ENCODE results near the gene SPARC.

Gene SPARC

DNA sequence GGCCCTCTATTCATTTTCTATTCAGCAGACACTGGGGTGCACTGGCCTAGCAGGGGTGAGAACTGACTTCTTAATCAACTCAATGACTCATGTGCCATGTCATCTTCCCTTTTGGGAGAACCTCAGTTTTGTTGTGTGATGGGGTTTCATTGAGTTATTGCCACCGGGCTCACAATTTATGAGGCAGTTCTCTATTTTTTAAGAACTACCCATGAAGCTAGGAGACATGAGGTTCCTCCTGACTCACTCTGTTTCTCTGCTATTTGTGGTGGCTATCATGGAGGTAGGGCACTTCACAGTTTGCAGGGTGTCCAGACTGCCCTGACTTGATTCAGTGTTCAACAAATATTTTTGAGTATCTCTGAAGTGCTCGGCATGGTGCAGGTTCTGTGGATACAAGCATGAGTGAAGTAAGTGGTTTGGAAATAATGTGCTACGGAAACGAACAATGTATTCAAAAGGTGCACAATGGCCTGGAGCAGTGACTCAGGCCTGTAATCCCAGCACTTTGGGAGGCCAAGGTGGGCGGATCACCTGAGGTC lies 39.3 kb downstream of the SPARC start:
- H3K27me3 ChIP-seq (ENCODE audit: control insufficient read depth in 2 of 2, insufficient read depth in 2 of 2, low read length in 2 of 2) = no peaks in the 10 kb centered on the region
- H3K4me1 ChIP-seq (ENCODE audit: control insufficient read depth in 2 of 2, insufficient read depth in 2 of 2, low read length in 2 of 2) = no peaks in the 10 kb centered on the region
- no peak overlapping the region for H3K9ac ChIP-seq (ENCODE audit: low read depth in 1 of 2, low read length in 2 of 2)
- H3K4me3 ChIP-seq (ENCODE audit: low read length in 2 of 2) = no peak overlapping the region
- no peaks in the 10 kb centered on the region for H3K36me3 ChIP-seq (ENCODE audit: control insufficient read depth in 2 of 2, insufficient read depth in 2 of 2, low read length in 2 of 2)
- H3K27ac ChIP-seq (ENCODE audit: low read depth in 2 of 2, low read length in 2 of 2) = no peak overlapping the region
- no peaks in the 10 kb centered on the region for H3K9me3 ChIP-seq (ENCODE audit: control insufficient read depth in 2 of 2, low read length in 2 of 2)

DNA sequence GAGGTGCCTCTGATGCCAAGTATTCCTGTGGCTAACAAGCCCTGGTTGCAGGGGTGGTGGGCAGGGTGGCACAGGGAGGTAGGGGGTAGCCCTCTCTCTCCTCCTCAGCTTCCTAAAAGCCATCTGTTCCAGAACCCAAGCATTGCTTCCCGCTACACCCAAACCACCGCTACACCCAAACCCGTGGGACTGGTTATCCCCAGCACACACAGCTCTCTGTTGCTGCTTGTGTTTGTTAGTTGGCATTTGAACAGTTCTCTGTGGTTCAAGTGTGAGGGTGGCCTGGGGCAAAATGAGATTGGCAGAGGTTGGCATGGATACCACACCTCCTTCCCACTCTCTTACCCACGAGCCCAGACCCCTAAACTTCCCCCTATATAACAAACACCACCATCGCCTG lies 40.4 kb downstream of the SPARC start:
- H3K4me1 ChIP-seq (ENCODE audit: control insufficient read depth in 2 of 2, insufficient read depth in 2 of 2, low read length in 2 of 2) = no peaks in the 10 kb centered on the region
- H3K27ac ChIP-seq (ENCODE audit: low read depth in 2 of 2, low read length in 2 of 2) = no peak overlapping the region
- H3K9ac ChIP-seq (ENCODE audit: low read depth in 1 of 2, low read length in 2 of 2) = no peak overlapping the region
- H3K27me3 ChIP-seq (ENCODE audit: control insufficient read depth in 2 of 2, insufficient read depth in 2 of 2, low read length in 2 of 2) = no peaks in the 10 kb centered on the region
- no peaks in the 10 kb centered on the region for H3K36me3 ChIP-seq (ENCODE audit: control insufficient read depth in 2 of 2, insufficient read depth in 2 of 2, low read length in 2 of 2)
- no peak overlapping the region for H3K4me3 ChIP-seq (ENCODE audit: low read length in 2 of 2)
- no peaks in the 10 kb centered on the region for H3K9me3 ChIP-seq (ENCODE audit: control insufficient read depth in 2 of 2, low read length in 2 of 2)

DNA sequence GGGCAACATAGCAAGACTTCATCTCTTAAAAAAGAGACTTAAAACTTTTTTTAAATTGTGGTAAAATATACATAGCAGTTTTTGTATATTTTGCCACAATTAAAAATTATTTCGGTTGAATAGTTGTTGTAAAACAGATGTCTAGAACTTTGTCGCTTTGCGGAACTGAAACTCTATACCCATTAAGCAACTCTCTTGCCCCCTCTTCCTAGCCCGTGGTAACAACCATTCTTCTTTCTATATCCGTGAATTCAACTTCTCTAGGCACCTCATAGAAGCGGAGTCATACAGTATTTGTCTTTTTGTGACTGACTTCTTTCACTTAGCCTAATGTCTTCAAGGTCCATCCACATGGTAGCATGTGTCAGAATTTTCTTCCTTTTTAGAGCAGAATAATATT lies 43.3 kb downstream of the SPARC start:
- Histone ChIP-seq H3K9ac (ENCODE audit: low read depth in 1 of 2, low read length in 2 of 2) (no peak overlapping the region), H3K4me1 (ENCODE audit: control insufficient read depth in 2 of 2, insufficient read depth in 2 of 2, low read length in 2 of 2) (no peaks in the 10 kb centered on the region), H3K36me3 (ENCODE audit: control insufficient read depth in 2 of 2, insufficient read depth in 2 of 2, low read length in 2 of 2) (no peaks in the 10 kb centered on the region), H3K4me3 (ENCODE audit: low read length in 2 of 2) (no peak overlapping the region), H3K27ac (ENCODE audit: low read depth in 2 of 2, low read length in 2 of 2) (no peak overlapping the region), H3K27me3 (ENCODE audit: control insufficient read depth in 2 of 2, insufficient read depth in 2 of 2, low read length in 2 of 2) (no peaks in the 10 kb centered on the region), H3K9me3 (ENCODE audit: control insufficient read depth in 2 of 2, low read length in 2 of 2) (no peaks in the 10 kb centered on the region)

DNA sequence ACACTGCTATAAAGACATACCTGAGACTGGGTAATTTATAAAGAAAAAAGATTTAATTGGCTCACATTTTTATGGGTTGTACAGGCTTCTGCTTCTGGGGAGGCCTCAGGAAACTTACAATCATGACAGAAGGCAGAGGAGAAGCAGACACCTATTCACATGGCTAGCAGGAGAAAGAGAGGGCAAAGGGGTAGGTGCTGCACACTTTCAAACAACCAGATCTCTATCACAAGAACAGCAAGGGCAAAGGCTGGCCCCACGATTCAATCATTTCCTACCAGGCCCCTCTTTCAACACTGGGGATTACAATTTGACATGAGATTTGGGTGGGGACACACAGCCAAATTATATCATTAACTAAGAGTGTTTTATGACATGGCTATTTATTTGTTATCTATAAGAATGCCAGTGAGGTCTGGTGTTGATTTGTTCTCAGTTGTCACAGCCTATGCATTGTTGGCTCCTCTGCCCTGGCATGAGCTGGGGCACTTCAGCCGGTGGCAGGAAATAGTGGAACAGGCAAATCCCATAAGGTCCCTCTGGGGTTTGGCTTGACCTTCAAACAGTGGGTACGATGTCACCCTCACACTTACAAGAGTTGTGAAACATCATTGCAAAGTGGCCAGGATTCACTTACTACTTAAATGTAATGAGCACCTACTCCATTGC lies 44.1 kb downstream of the SPARC start:
- no peaks in the 10 kb centered on the region for H3K9me3 ChIP-seq (ENCODE audit: control insufficient read depth in 2 of 2, low read length in 2 of 2)
- no peak overlapping the region for H3K4me3 ChIP-seq (ENCODE audit: low read length in 2 of 2)
- no peak overlapping the region for H3K27ac ChIP-seq (ENCODE audit: low read depth in 2 of 2, low read length in 2 of 2)
- H3K27me3 ChIP-seq (ENCODE audit: control insufficient read depth in 2 of 2, insufficient read depth in 2 of 2, low read length in 2 of 2) = no peaks in the 10 kb centered on the region
- no peaks in the 10 kb centered on the region for H3K36me3 ChIP-seq (ENCODE audit: control insufficient read depth in 2 of 2, insufficient read depth in 2 of 2, low read length in 2 of 2)
- H3K9ac ChIP-seq (ENCODE audit: low read depth in 1 of 2, low read length in 2 of 2) = no peak overlapping the region
- no peaks in the 10 kb centered on the region for H3K4me1 ChIP-seq (ENCODE audit: control insufficient read depth in 2 of 2, insufficient read depth in 2 of 2, low read length in 2 of 2)

DNA sequence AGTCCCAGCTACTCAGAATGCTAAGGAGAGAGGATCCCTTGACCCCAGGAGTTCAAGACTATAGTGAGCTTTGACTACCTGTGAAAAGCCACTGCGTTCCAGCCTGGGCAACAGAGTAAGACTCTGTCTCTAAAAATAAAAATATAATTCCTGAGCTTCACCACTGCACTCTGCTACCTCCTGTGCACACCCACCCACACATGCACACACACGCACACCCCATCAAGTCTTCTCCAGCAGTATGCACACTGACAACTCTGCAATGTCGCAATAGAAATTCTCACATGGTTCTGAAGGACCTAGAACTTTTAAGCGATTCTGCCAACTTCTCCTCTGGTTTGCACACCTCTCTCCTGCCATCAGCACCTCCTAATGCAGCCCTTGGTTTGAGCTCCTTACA lies 48.1 kb downstream of the SPARC start:
- Histone ChIP-seq H3K27me3 (ENCODE audit: control insufficient read depth in 2 of 2, insufficient read depth in 2 of 2, low read length in 2 of 2) (peaks cover 0 to 2% of the 10 kb centered on the region in 2 donors), H3K36me3 (ENCODE audit: control insufficient read depth in 2 of 2, insufficient read depth in 2 of 2, low read length in 2 of 2) (no peaks in the 10 kb centered on the region), H3K9ac (ENCODE audit: low read depth in 1 of 2, low read length in 2 of 2) (no peak overlapping the region), H3K27ac (ENCODE audit: low read depth in 2 of 2, low read length in 2 of 2) (no peak overlapping the region), H3K9me3 (ENCODE audit: control insufficient read depth in 2 of 2, low read length in 2 of 2) (no peaks in the 10 kb centered on the region), H3K4me1 (ENCODE audit: control insufficient read depth in 2 of 2, insufficient read depth in 2 of 2, low read length in 2 of 2) (no peaks in the 10 kb centered on the region), H3K4me3 (ENCODE audit: low read length in 2 of 2) (no peak overlapping the region)

DNA sequence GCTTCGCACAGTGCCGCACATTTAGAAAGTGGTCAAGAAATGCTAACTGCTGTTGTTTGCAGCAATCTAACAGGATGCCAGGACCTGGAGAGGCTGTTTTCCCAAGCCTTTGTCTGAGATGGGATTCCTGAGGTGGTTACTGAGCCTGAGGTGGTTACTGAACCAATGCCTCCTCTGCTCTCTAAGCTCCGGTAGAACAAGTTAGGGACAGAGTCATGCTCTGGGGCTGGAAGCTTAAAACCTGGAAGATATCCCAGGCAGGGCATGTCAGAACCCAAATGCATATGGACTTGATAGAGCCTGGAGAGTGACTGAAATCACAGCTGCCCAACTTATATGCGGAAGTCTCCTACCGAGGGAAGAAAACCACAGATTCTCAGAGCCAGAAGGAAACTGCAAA lies 49.0 kb downstream of the SPARC start:
- Histone ChIP-seq H3K9ac (ENCODE audit: low read depth in 1 of 2, low read length in 2 of 2) (no peak overlapping the region), H3K4me1 (ENCODE audit: control insufficient read depth in 2 of 2, insufficient read depth in 2 of 2, low read length in 2 of 2) (no peaks in the 10 kb centered on the region), H3K27ac (ENCODE audit: low read depth in 2 of 2, low read length in 2 of 2) (no peak overlapping the region), H3K36me3 (ENCODE audit: control insufficient read depth in 2 of 2, insufficient read depth in 2 of 2, low read length in 2 of 2) (no peaks in the 10 kb centered on the region), H3K27me3 (ENCODE audit: control insufficient read depth in 2 of 2, insufficient read depth in 2 of 2, low read length in 2 of 2) (peaks cover 0 to 2% of the 10 kb centered on the region in 2 donors), H3K4me3 (ENCODE audit: low read length in 2 of 2) (no peak overlapping the region), H3K9me3 (ENCODE audit: control insufficient read depth in 2 of 2, low read length in 2 of 2) (no peaks in the 10 kb centered on the region)

DNA sequence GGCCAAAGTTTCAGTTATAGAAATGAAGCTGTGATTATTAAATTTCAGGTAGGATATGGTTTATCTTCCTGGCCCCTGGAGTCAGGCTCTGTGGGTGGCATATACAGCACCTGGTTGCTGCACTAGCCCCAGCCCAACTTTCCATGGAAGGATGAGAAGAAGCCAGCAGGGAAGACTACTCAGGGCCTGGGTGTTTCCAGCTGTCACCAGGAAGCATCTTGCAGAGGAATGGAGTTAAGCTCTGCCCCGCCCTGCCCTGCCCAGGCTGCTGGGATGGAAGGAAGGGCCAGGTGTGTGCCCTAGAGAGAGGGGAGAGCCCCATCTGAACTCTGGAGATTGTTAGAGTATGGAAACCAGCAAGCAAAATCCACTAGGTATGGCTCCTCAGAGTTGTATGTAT lies 52.8 kb downstream of the SPARC start:
- Histone ChIP-seq H3K4me1 (ENCODE audit: control insufficient read depth in 2 of 2, insufficient read depth in 2 of 2, low read length in 2 of 2) (no peaks in the 10 kb centered on the region), H3K4me3 (ENCODE audit: low read length in 2 of 2) (no peak overlapping the region), H3K27ac (ENCODE audit: low read depth in 2 of 2, low read length in 2 of 2) (no peak overlapping the region), H3K9ac (ENCODE audit: low read depth in 1 of 2, low read length in 2 of 2) (no peak overlapping the region), H3K36me3 (ENCODE audit: control insufficient read depth in 2 of 2, insufficient read depth in 2 of 2, low read length in 2 of 2) (no peaks in the 10 kb centered on the region), H3K27me3 (ENCODE audit: control insufficient read depth in 2 of 2, insufficient read depth in 2 of 2, low read length in 2 of 2) (peaks cover 0 to 2% of the 10 kb centered on the region in 2 donors), H3K9me3 (ENCODE audit: control insufficient read depth in 2 of 2, low read length in 2 of 2) (no peaks in the 10 kb centered on the region)

DNA sequence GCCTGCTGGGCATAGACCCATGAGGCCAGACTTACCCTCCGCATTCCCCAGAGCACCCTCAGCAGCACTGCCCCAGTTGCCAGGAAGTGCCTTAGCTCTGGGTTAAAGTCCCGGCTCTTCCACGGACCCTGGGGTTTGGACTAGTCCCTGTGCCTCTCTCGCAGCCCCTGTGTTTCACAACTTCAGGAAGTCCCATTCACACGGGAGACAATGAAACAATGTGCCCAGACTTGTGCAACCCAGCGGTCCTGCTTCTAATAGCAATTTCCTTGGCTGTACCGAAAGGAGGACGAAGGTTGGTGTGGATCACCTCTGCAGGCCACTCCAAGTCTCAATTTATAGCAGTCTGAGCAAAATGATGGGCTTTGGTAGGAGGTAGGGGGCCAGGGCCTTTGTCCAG lies 53.8 kb downstream of the SPARC start:
- no peak overlapping the region for H3K27ac ChIP-seq (ENCODE audit: low read depth in 2 of 2, low read length in 2 of 2)
- no peak overlapping the region for H3K4me3 ChIP-seq (ENCODE audit: low read length in 2 of 2)
- peaks cover 0 to 2% of the 10 kb centered on the region in 2 donors for H3K27me3 ChIP-seq (ENCODE audit: control insufficient read depth in 2 of 2, insufficient read depth in 2 of 2, low read length in 2 of 2)

DNA sequence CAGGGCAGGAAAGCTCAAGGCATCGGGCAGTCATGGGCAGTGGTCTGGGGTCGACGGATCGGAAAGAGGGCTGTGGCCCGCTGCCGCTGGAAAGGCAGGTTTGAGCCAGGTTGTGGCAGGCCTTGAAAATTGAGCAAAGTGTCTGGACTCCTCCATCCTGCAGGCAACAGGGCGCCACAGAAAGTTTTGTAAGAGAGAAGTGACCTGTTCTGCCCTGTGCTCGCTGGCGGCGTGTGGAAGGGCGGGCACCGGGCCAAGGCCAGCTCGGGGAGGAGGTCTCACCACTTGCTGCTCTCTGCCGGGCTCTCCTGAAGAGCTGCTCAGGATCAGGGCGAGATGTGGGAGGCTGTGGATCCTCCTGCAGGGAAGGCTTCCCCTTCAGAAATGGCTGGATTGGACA lies 54.2 kb downstream of the SPARC start:
- Histone ChIP-seq H3K4me1 (ENCODE audit: control insufficient read depth in 2 of 2, insufficient read depth in 2 of 2, low read length in 2 of 2) (no peaks in the 10 kb centered on the region), H3K36me3 (ENCODE audit: control insufficient read depth in 2 of 2, insufficient read depth in 2 of 2, low read length in 2 of 2) (no peaks in the 10 kb centered on the region), H3K4me3 (ENCODE audit: low read length in 2 of 2) (no peak overlapping the region), H3K27ac (ENCODE audit: low read depth in 2 of 2, low read length in 2 of 2) (no peak overlapping the region), H3K9ac (ENCODE audit: low read depth in 1 of 2, low read length in 2 of 2) (no peak overlapping the region), H3K27me3 (ENCODE audit: control insufficient read depth in 2 of 2, insufficient read depth in 2 of 2, low read length in 2 of 2) (peaks cover 0 to 1% of the 10 kb centered on the region in 2 donors), H3K9me3 (ENCODE audit: control insufficient read depth in 2 of 2, low read length in 2 of 2) (no peaks in the 10 kb centered on the region)

More for the DNA sequence above, 53.8 kb downstream of the SPARC start:
- Histone ChIP-seq H3K9ac (ENCODE audit: low read depth in 1 of 2, low read length in 2 of 2) (no peak overlapping the region), H3K36me3 (ENCODE audit: control insufficient read depth in 2 of 2, insufficient read depth in 2 of 2, low read length in 2 of 2) (no peaks in the 10 kb centered on the region), H3K4me1 (ENCODE audit: control insufficient read depth in 2 of 2, insufficient read depth in 2 of 2, low read length in 2 of 2) (no peaks in the 10 kb centered on the region), H3K9me3 (ENCODE audit: control insufficient read depth in 2 of 2, low read length in 2 of 2) (no peaks in the 10 kb centered on the region)

DNA sequence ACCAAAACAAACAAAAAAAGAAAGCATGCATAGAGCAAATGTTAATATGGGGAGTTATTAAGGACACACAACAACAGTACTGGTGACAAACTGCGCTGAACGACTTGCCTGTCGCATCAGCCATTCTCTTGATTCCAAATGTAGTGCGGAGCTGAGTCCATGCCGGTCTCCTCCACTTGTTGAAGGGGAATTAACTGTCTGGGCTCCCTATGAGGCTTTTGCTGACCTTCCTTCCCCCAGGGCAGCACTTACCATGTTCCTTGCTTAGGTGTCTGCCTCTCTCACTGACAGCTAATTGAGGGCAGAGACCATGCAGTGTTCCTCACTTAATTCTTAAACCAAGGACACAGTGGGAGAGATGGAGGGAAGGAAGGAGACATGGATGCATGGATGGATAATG lies 54.8 kb downstream of the SPARC start:
- no peaks in the 10 kb centered on the region for H3K36me3 ChIP-seq (ENCODE audit: control insufficient read depth in 2 of 2, insufficient read depth in 2 of 2, low read length in 2 of 2)
- H3K27ac ChIP-seq (ENCODE audit: low read depth in 2 of 2, low read length in 2 of 2) = no peak overlapping the region
- no peaks in the 10 kb centered on the region for H3K27me3 ChIP-seq (ENCODE audit: control insufficient read depth in 2 of 2, insufficient read depth in 2 of 2, low read length in 2 of 2)
- H3K4me3 ChIP-seq (ENCODE audit: low read length in 2 of 2) = no peak overlapping the region
- H3K4me1 ChIP-seq (ENCODE audit: control insufficient read depth in 2 of 2, insufficient read depth in 2 of 2, low read length in 2 of 2) = no peaks in the 10 kb centered on the region
- H3K9me3 ChIP-seq (ENCODE audit: control insufficient read depth in 2 of 2, low read length in 2 of 2) = no peaks in the 10 kb centered on the region
- H3K9ac ChIP-seq (ENCODE audit: low read depth in 1 of 2, low read length in 2 of 2) = no peak overlapping the region

All from mucosa of rectum (tissue), 2 donors.